OCI-M2 (cell line): Measurements from ENCODE around the gene BEND3.
"Not testable (repeated sequence)": the region's sequence is repeated elsewhere in the genome, so short reads cannot be mapped to it uniquely, and the experiment has no call there.

ENCODE experiments used
- DNase-seq: peaks from one replicate; lab custom pipeline; 2025; ENCODE audit not compliant: unreplicated experiment; lab: John Stamatoyannopoulos, UW

BEND3 gene

GRCh38 chr6:107121964-107122495 lies 6.7 kb upstream of the BEND3 start:
- DNase-seq, result no peak

GRCh38 chr6:107121266-107121665 lies 6.0 kb upstream of the BEND3 start:
- DNase-seq, result no peak

- DNase-seq, result no peak
Measured at GRCh38 chr6:107120404-107120803, 5.1 kb upstream of the BEND3 start.

GRCh38 chr6:107118976-107119375 lies 3.7 kb upstream of the BEND3 start:
- DNase-seq, result no peak

- DNase-seq, result not testable (repeated sequence)
Measured at GRCh38 chr6:107118540-107118939, 3.2 kb upstream of the BEND3 start.

- no peak for DNase-seq
Measured at GRCh38 chr6:107116931-107117330, 1.6 kb upstream of the BEND3 start.

- peak; percentile 55 for DNase-seq
Measured at GRCh38 chr6:107116328-107116892, 1.1 kb upstream of the BEND3 start.

GRCh38 chr6:107115695-107116327 lies 496 bp upstream of the BEND3 start:
- no peak for DNase-seq

GRCh38 chr6:107114213-107114925 lies 946 bp downstream of the BEND3 start:
- DNase-seq, result no peak

- no peak for DNase-seq
Measured at GRCh38 chr6:107110200-107110599, 5.1 kb downstream of the BEND3 start.

GRCh38 chr6:107108201-107108890 lies 7.0 kb downstream of the BEND3 start:
- DNase-seq, result no peak

GRCh38 chr6:107107791-107108190 lies 7.5 kb downstream of the BEND3 start:
- no peak for DNase-seq

- no peak for DNase-seq
Measured at GRCh38 chr6:107106165-107106564, 9.2 kb downstream of the BEND3 start.

GRCh38 chr6:107105511-107106116 lies 9.7 kb downstream of the BEND3 start:
- DNase-seq, result no peak

GRCh38 chr6:107103082-107103481 lies 12.2 kb downstream of the BEND3 start:
- no peak for DNase-seq

- no peak for DNase-seq
Measured at GRCh38 chr6:107102414-107102805, 12.9 kb downstream of the BEND3 start.

- DNase-seq, result no peak
Measured at GRCh38 chr6:107101686-107102413, 13.5 kb downstream of the BEND3 start.

GRCh38 chr6:107101211-107101610 lies 14.1 kb downstream of the BEND3 start:
- no peak for DNase-seq

GRCh38 chr6:107098436-107099307 lies 16.6 kb downstream of the BEND3 start:
- DNase-seq, result no peak

- DNase-seq, result not testable (repeated sequence)
Measured at GRCh38 chr6:107084459-107084858, 30.9 kb downstream of the BEND3 start.
